H1 (cell line): ENCODE results near the gene NUDT9. TPM values are rescaled to one million over a fixed set of nuclear protein-coding genes. Genes with fewer than 3 reads are reported as not detected.

ENCODE experiments used
- CTCF ChIA-PET: fragments of 300-600 bp; sonication (Branson Sonifier 250); formaldehyde crosslinking; loops from one replicate; lab custom pipeline; 2021; ENCODE audit not compliant: partially characterized antibody; lab: Charles Lee
- POLR2A ChIA-PET: fragments of 300-600 bp; sonication (Branson Sonifier 250); formaldehyde crosslinking; loops from one replicate; lab custom pipeline; 2021; ENCODE audit warnings: inconsistent platforms; ENCODE audit not compliant: partially characterized antibody; lab: Charles Lee
- DNase-seq, 2 experiments: peaks; one replicate each; pipeline versions ENCODE4 v3.0.0 to v3.0.0-alpha.2; 2010 to 2022; ENCODE audit warnings: low spot score in 2 of 2, low read depth in 1 of 2, mixed read lengths in 1 of 2
- FAIRE-seq: peaks from 2 replicates; lab custom pipeline; 2011; peaks lifted over from hg19 to GRCh38; lab: Jason Lieb, UNC
- H2AFZ ChIP-seq: 2 replicates; pipeline ENCODE4 v1.8.1; 2012; ENCODE audit warnings: low read length, inconsistent platforms
- H2AK5ac ChIP-seq: 2 replicates; pipeline ENCODE4 v1.6.1; 2013; ENCODE audit warnings: low read depth, low read length
- H2BK120ac ChIP-seq: replicated peaks from 2 replicates; pipeline ENCODE3; 2013; ENCODE audit warnings: low read depth, low read length, inconsistent platforms
- H2BK12ac ChIP-seq: 2 replicates; pipeline ENCODE4 v1.6.1; 2013; ENCODE audit warnings: low read depth, low read length
- H2BK15ac ChIP-seq: 2 replicates; pipeline ENCODE4 v1.6.1; 2013; ENCODE audit warnings: low read length
- H2BK20ac ChIP-seq: 2 replicates; pipeline ENCODE4 v1.6.1; 2013; ENCODE audit warnings: low read length
- H2BK5ac ChIP-seq: 2 replicates; pipeline ENCODE4 v1.6.1; 2013; ENCODE audit warnings: low read depth, low read length
- H3K14ac ChIP-seq: 2 replicates; pipeline ENCODE4 v1.6.1; 2013; ENCODE audit warnings: inconsistent platforms; ENCODE audit not compliant: insufficient read length
- H3K18ac ChIP-seq: 2 replicates; pipeline ENCODE4 v1.6.1; 2013; ENCODE audit warnings: low read length; ENCODE audit errors: extremely low read depth
- H3K23ac ChIP-seq: 2 replicates; pipeline ENCODE4 v1.6.1; 2013; ENCODE audit warnings: inconsistent platforms; ENCODE audit not compliant: insufficient read length
- H3K23me2 ChIP-seq: 2 replicates; pipeline ENCODE4 v1.6.1; 2013; ENCODE audit warnings: low read depth, low read length
- H3K27ac ChIP-seq: 2 replicates; pipeline ENCODE4 v1.6.1; 2011; ENCODE audit warnings: low read depth, low read length, inconsistent platforms
- H3K27me3 ChIP-seq, 4 experiments: replicated peaks in 1 of 4; 1 replicate in 1 of 4; 2 replicates in 3 of 4; pipeline versions ENCODE4 v1.6.1 to v1.8.1; 2011 to 2013; ENCODE audit warnings: low read length in 3 of 4, mild to moderate bottlenecking in 3 of 4, inconsistent platforms in 2 of 4, mixed read lengths in 2 of 4, moderate library complexity in 1 of 4; ENCODE audit not compliant: control insufficient read depth in 3 of 4, insufficient read depth in 3 of 4; ENCODE audit errors: extremely low read depth in 1 of 4
- H3K36me3 ChIP-seq, 4 experiments: 2 replicates each; pipeline versions ENCODE4 v1.6.1 to v1.8.1; 2011 to 2013; ENCODE audit warnings: mild to moderate bottlenecking in 4 of 4, low read length in 3 of 4, moderate library complexity in 2 of 4, control low read depth in 1 of 4, inconsistent platforms in 1 of 4; ENCODE audit not compliant: insufficient read depth in 4 of 4, control insufficient read depth in 2 of 4
- H3K4ac ChIP-seq: replicated peaks from 2 replicates; pipeline ENCODE3; 2013; ENCODE audit warnings: low read length, low read depth, mixed read lengths, inconsistent platforms; ENCODE audit not compliant: insufficient read length
- H3K4me1 ChIP-seq, 4 experiments: replicated peaks in 1 of 4; 1 replicate in 1 of 4; 2 replicates in 3 of 4; pipeline versions ENCODE4 v1.6.1 to v1.8.1; 2011 to 2013; ENCODE audit warnings: low read length in 3 of 4, inconsistent platforms in 2 of 4, mixed read lengths in 1 of 4; ENCODE audit not compliant: insufficient read depth in 4 of 4, control insufficient read depth in 3 of 4
- H3K4me2 ChIP-seq, 2 experiments: 2 replicates each; pipeline versions ENCODE4 v1.6.1 to v1.8.1; 2011 to 2013; ENCODE audit warnings: low read depth in 2 of 2, low read length in 2 of 2, control low read depth in 1 of 2, inconsistent platforms in 1 of 2, mild to moderate bottlenecking in 1 of 2; ENCODE audit not compliant: insufficient read depth in 1 of 2
- H3K4me3 ChIP-seq, 4 experiments: fragments of 200-600, 300-600 bp in 1 of 4; sonication (generic), shearing (Covaris generic), sonication (Bioruptor Twin) in 1 of 4; 2 replicates each; pipeline versions ENCODE4 v1.5.1 to v1.8.1; 2011 to 2016; ENCODE audit warnings: low read length in 4 of 4, low read depth in 3 of 4, control low read depth in 2 of 4, inconsistent platforms in 2 of 4, mild to moderate bottlenecking in 2 of 4, mixed read lengths in 1 of 4, moderate library complexity in 1 of 4; ENCODE audit not compliant: insufficient read depth in 2 of 4; ENCODE audit errors: extremely low read depth in 1 of 4
- H3K56ac ChIP-seq: replicated peaks from 2 replicates; pipeline ENCODE3; 2013; ENCODE audit warnings: low read depth, mild to moderate bottlenecking, mixed read lengths, low read length, inconsistent platforms; ENCODE audit not compliant: insufficient read length
- H3K79me1 ChIP-seq: 2 replicates; pipeline ENCODE4 v1.6.1; 2013; ENCODE audit warnings: low read depth, low read length, control low read depth
- H3K79me2 ChIP-seq, 2 experiments: 2 replicates each; pipeline versions ENCODE4 v1.6.1 to v1.8.1; 2012 to 2013; ENCODE audit warnings: low read length in 2 of 2, mild to moderate bottlenecking in 2 of 2, inconsistent platforms in 1 of 2; ENCODE audit not compliant: insufficient read depth in 2 of 2, control insufficient read depth in 1 of 2
- H3K9ac ChIP-seq, 4 experiments: replicated peaks in 1 of 4; 1 replicate in 1 of 4; 2 replicates in 3 of 4; pipeline versions ENCODE4 v1.6.1 to v1.8.1; 2011 to 2013; ENCODE audit warnings: low read depth in 3 of 4, low read length in 3 of 4, control low read depth in 2 of 4, mild to moderate bottlenecking in 2 of 4, moderate library complexity in 2 of 4, inconsistent platforms in 1 of 4; ENCODE audit errors: extremely low read depth in 1 of 4
- H3K9me3 ChIP-seq, 2 experiments: 2 replicates each; pipeline versions ENCODE4 v1.6.1 to v1.8.1; 2012 to 2013; ENCODE audit warnings: mild to moderate bottlenecking in 2 of 2, moderate library complexity in 2 of 2, control low read depth in 1 of 2, inconsistent platforms in 1 of 2, low read depth in 1 of 2, low read length in 1 of 2, mixed read lengths in 1 of 2; ENCODE audit not compliant: insufficient read depth in 2 of 2
- H4K20me1 ChIP-seq, 2 experiments: replicated peaks in 1 of 2; 2 replicates each; pipeline versions ENCODE3 to v1.8.1; 2011 to 2013; ENCODE audit warnings: inconsistent platforms in 2 of 2, low read length in 2 of 2, mild to moderate bottlenecking in 1 of 2; ENCODE audit not compliant: insufficient read depth in 2 of 2, control insufficient read depth in 1 of 2
- H4K5ac ChIP-seq: 2 replicates; pipeline ENCODE4 v1.6.1; 2013; ENCODE audit warnings: low read length, low read depth, mixed read lengths, inconsistent platforms; ENCODE audit not compliant: insufficient read length
- H4K8ac ChIP-seq: 2 replicates; pipeline ENCODE4 v1.8.0; 2013; ENCODE audit warnings: mild to moderate bottlenecking, moderate library complexity, low read length, inconsistent platforms; ENCODE audit not compliant: insufficient read depth; ENCODE audit errors: extremely low read depth
- H4K91ac ChIP-seq: replicated peaks from 2 replicates; pipeline ENCODE3; 2013; ENCODE audit warnings: low read length, mixed read lengths, inconsistent platforms; ENCODE audit not compliant: insufficient read length
- WGBS, 2 experiments: shearing (Covaris generic) in 1 of 2; methylation state at CpG; one replicate each; pipeline versions ENCODE4 v1.1.6 to v1.1.7; 2013 to 2015; ENCODE audit warnings: low lambda C conversion rate in 2 of 2, mixed read lengths in 2 of 2, inconsistent platforms in 1 of 2, low coverage in 1 of 2, missing lambda C conversion rate in 1 of 2; ENCODE audit not compliant: insufficient replicate concordance in 2 of 2, insufficient coverage in 1 of 2, insufficient read length in 1 of 2; ENCODE audit errors: extremely low coverage in 1 of 2, missing lambda C conversion rate in 1 of 2; 5-methylcytosine and 5-hydroxymethylcytosine counted together
- polyA plus RNA-seq, 7 experiments: library from polyadenylated mRNA; depleted of rRNA in 3 of 7; stranded (reverse) in 5 of 7; unstranded in 2 of 7; fragments of >200 nt in 5 of 7; fragments of 200-250 nt in 2 of 7; gene quantifications; 1 replicate in 5 of 7; 2 replicates in 1 of 7; 4 replicates in 1 of 7; pipeline versions ENCODE4 v1.2.1 to v1.2.3, GENCODE V29; 2011 to 2013; ENCODE audit warnings: missing spikeins in 2 of 7, mixed read lengths in 2 of 7
- total RNA-seq: library from RNA; stranded (reverse); fragmentation: NEBNext Ultra II Directional; extraction: Animal tissue kit (Norgen Biotek cat#: 25700); gene quantifications from 2 replicates; pipeline ENCODE4 v1.2.1, GENCODE V29; 2021

The NUDT9 gene
- total and polyA plus RNA-seq, 2 of the 8 experiments (the other 6 are each of a cell fraction or from before 2014, with no cell fraction given): 13.2 to 27.6 TPM

DNA sequence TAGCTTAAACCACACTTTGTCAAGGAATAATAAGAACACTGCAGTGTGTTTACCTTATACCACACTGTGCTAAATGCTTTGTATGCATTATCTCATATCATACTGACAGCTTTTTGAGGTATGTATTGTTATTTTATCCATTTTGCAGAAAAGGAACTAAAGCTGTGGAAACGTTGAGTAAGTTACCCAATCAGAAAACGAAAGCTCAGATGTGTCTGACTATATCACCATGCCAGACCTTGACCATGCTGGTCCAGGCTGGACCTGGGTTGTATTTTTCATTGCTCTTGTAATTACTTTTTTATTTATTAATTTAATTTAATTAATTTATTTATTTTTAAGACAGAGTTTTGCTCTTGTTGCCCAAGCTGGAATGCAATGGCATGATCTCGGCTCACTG lies 33.5 kb upstream of the NUDT9 start:
- FAIRE-seq: no peak
- Histone ChIP-seq H3K9me3 (peaks cover 0 to 2% of the 10 kb centered on the region in 2 experiments; a peak in 2 of 4 replicates), H3K14ac (no peak overlapping the region), H3K18ac (no peak overlapping the region), H3K27ac (no peak overlapping the region), H4K20me1 (peaks cover 0 to 1% of the 10 kb centered on the region in 2 experiments), H3K4ac (no peak overlapping the region), H2BK120ac (no peak overlapping the region), H3K4me1 (no peaks in the 10 kb centered on the region; a peak in 1 of 7 replicates), H3K79me2 (no peaks in the 10 kb centered on the region; a peak in 1 of 4 replicates), H3K9ac (no peak overlapping the region), H4K5ac (no peak overlapping the region), H2BK5ac (no peak overlapping the region), H2BK20ac (no peak overlapping the region), H4K8ac (no peak overlapping the region), H3K23me2 (0 out of 2 replicates have a peak, but pooled peaks cover 3% of the 10 kb centered on the region), H3K56ac (no peak overlapping the region), H2BK15ac (no peak overlapping the region), H3K79me1 (peaks cover 2% of the 10 kb centered on the region; the same call in 1 of the 2 replicates), H3K27me3 (no peaks in the 10 kb centered on the region), H2BK12ac (no peak overlapping the region), H4K91ac (no peak overlapping the region), H2AFZ (no peak overlapping the region), H2AK5ac (no peak overlapping the region), H3K36me3 (no peaks in the 10 kb centered on the region; a peak in 2 of 8 replicates), H3K23ac (no peak overlapping the region), H3K4me3 (no peak overlapping the region), H3K4me2 (no peak overlapping the region)
- no peak for DNase-seq
- POLR2A ChIA-PET: interaction anchor here (1.1 kb wide), 1 partner anchor 33 kb away, joined by 3 read pairs; the partner anchor contains the start of gene NUDT9
- CTCF ChIA-PET: interaction anchor here (1.0 to 1.3 kb wide), 2 partner anchors 13 to 25 kb away, joined by 3 to 7 read pairs; no protein-coding TSS in a partner anchor
- 91% methylated on average over 3 of the region's 3 CpGs; no CpG with 5 or more reads in 1 of the 2 experiments for WGBS, 2 experiments
